Left ventricle myocardium inferior (tissue), 1 donor: ENCODE data around the gene RXRB. TPM values are rescaled to one million over a fixed set of nuclear protein-coding genes. Genes with fewer than 3 reads are reported as not detected.

Source experiments
- DNase-seq: peaks from one replicate; pipeline ENCODE4 v3.0.0-alpha.2; 2020
- H3K27ac ChIP-seq: fragments of 200-600 bp; replicated peaks from 2 replicates; pipeline ENCODE4 v1.8.0; 2021
- H3K27me3 ChIP-seq: fragments of 200-600 bp; 2 replicates; pipeline ENCODE4 v1.8.0; 2021; ENCODE audit warnings: low read depth
- H3K36me3 ChIP-seq: fragments of 200-600 bp; 2 replicates; pipeline ENCODE4 v1.8.0; 2021
- H3K4me1 ChIP-seq: fragments of 200-600 bp; 2 replicates; pipeline ENCODE4 v1.8.0; 2021
- H3K4me3 ChIP-seq: fragments of 200-600 bp; 2 replicates; pipeline ENCODE4 v1.8.0; 2021; ENCODE audit warnings: mild to moderate bottlenecking, moderate library complexity
- H3K9me3 ChIP-seq: fragments of 200-600 bp; replicated peaks from 2 replicates; pipeline ENCODE4 v1.8.0; 2021
- intact Hi-C: fragments of 100-400 bp; cut with micrococcal nuclease; formaldehyde crosslinking; loops from one replicate; pipeline ENCODE4 v1.11.0; 2022
- total RNA-seq: library from RNA; stranded (reverse); fragmentation: NEBNext Ultra II Directional; extraction: Animal tissue kit (Norgen Biotek cat#: 25700); gene quantifications from one replicate; pipeline ENCODE4 v1.2.1, GENCODE V29; 2021
- TF ChIP-seq, protein P1 (sequence below): fragments of 200-600 bp; IDR thresholded peaks from 2 replicates; pipeline ENCODE4 v1.8.0; 2021; ENCODE audit warnings: antibody characterized with exemption, mild to moderate bottlenecking, borderline replicate concordance
- donor health status: DM: no; HTN: yes; CAD: no; lungs with severe emphysema.

Gene RXRB
- total RNA-seq, 1 donor from 2014 or later: 40.3 TPM

DNA sequence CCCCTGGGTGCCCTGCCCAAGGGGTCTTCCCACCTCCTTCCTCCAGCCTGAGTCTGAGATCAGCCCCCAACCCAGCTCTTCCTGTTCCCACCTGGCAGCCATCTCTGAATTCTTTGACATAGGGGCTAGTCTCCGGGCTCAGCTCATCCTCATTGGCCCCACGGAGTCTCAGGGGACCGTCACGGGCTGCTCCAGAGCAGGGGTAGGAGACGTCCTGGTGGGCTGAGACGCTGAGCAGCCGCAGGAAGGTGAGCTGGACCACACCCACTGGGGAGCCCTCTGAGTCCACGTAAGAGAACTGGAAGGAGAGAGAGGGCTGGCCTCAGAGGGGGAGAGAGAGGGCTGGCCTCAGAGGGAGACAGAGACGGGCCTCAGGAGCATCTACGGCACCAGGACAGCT is 36.3 kb downstream of the RXRB start:
- H3K9me3 ChIP-seq: no peaks in the 10 kb centered on the region
- no peak overlapping the region for H3K27ac ChIP-seq
- intact Hi-C loops: loop anchor here (5.0 kb wide), 1 partner anchor 83 kb away; no protein-coding TSS in a partner anchor
- peaks cover 16% of the 10 kb centered on the region for H3K4me1 ChIP-seq
- H3K4me3 ChIP-seq: no peak overlapping the region
- no peak for DNase-seq
- TF ChIP-seq, protein P1, sequence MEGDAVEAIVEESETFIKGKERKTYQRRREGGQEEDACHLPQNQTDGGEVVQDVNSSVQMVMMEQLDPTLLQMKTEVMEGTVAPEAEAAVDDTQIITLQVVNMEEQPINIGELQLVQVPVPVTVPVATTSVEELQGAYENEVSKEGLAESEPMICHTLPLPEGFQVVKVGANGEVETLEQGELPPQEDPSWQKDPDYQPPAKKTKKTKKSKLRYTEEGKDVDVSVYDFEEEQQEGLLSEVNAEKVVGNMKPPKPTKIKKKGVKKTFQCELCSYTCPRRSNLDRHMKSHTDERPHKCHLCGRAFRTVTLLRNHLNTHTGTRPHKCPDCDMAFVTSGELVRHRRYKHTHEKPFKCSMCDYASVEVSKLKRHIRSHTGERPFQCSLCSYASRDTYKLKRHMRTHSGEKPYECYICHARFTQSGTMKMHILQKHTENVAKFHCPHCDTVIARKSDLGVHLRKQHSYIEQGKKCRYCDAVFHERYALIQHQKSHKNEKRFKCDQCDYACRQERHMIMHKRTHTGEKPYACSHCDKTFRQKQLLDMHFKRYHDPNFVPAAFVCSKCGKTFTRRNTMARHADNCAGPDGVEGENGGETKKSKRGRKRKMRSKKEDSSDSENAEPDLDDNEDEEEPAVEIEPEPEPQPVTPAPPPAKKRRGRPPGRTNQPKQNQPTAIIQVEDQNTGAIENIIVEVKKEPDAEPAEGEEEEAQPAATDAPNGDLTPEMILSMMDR: no peak
- no peaks in the 10 kb centered on the region for H3K27me3 ChIP-seq
- no peaks in the 10 kb centered on the region for H3K36me3 ChIP-seq

DNA sequence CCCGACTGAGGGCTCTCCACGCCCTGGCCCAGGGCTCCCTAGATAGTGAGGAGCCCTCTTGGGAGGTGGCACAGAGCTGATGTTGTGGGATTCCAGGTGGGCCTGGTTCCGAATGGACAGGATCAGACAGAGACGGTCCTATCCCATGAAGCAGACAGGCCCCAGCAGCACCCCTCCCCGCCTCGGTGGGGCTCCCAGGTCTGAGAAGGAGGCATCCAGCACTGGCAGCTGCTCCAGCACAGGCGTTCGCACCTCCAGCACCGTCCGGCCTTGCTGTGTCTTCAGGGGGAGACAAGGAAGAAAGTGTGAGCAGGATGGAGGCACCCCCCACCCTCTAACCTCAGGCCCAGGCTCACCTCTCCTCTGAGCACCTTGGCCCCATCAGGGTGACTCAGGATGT is 36.9 kb downstream of the RXRB start:
- Histone ChIP-seq H3K4me3 (no peak overlapping the region), H3K27me3 (no peaks in the 10 kb centered on the region), H3K9me3 (no peaks in the 10 kb centered on the region), H3K27ac (no peak overlapping the region), H3K4me1 (peaks cover 16% of the 10 kb centered on the region), H3K36me3 (no peaks in the 10 kb centered on the region)
- DNase-seq: no peak
- TF ChIP-seq, protein P1: no peak
- intact Hi-C loops: loop anchor here (5.0 kb wide), 1 partner anchor 84 kb away; no protein-coding TSS in a partner anchor

DNA sequence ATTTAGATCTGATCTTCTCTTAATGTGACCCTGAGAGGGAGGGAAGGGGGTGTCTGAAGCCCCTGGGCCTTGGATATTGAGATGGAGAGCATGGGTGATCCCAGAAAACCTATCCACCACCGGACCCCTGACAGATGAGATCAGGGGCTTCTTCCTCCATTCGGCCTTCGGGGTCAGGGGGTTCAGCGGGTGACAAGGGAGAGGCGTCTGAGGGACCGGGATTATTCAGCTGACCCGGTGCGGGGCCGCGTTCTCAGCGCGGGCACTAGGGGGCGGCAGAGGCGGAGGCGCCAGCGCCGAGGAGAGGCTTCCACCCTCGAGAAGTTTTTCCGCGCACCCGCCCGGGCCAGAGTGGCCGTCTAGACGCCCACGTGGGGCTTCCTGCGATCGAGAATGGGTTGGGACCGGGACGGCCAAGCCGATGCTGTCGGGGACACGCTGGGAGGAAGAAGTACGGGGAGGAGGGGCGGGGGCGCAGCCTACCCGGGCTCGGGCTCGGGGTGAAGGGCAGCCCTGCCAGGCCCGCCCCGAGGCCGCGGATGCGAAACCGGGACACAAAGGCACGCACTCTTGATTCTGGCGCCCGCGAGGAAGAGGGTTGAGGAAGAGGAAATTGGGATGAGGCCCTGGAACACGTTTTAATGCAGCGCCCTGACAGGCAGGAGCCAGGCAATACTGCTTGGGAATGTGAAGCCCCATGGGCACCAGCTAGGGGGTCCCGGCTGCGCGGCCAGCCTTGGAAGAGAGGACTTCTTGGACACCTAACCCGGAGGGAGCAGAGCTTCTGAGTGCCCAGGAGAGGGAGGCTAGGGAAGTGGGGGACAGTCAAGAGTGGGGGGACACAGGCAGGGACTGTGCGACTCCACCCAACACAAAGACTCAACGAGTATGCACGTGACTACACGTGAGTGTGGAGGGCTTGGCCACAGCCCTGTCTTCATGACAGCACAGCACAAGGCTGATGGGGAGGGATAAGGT is 38.8 kb downstream of the RXRB start:
- H3K27me3 ChIP-seq: no peaks in the 10 kb centered on the region
- peaks cover 16% of the 10 kb centered on the region for H3K4me1 ChIP-seq
- no peaks in the 10 kb centered on the region for H3K36me3 ChIP-seq
- peak overlapping the region; percentile 67 for H3K4me3 ChIP-seq
- TF ChIP-seq, protein P1: peak; percentile 99
- DNase-seq: peak; percentile 85
- H3K27ac ChIP-seq: peak overlapping the region; percentile 43
- H3K9me3 ChIP-seq: no peaks in the 10 kb centered on the region
- intact Hi-C loops: loop anchor here (5.0 kb wide), 1 partner anchor 86 kb away; no protein-coding TSS in a partner anchor

DNA sequence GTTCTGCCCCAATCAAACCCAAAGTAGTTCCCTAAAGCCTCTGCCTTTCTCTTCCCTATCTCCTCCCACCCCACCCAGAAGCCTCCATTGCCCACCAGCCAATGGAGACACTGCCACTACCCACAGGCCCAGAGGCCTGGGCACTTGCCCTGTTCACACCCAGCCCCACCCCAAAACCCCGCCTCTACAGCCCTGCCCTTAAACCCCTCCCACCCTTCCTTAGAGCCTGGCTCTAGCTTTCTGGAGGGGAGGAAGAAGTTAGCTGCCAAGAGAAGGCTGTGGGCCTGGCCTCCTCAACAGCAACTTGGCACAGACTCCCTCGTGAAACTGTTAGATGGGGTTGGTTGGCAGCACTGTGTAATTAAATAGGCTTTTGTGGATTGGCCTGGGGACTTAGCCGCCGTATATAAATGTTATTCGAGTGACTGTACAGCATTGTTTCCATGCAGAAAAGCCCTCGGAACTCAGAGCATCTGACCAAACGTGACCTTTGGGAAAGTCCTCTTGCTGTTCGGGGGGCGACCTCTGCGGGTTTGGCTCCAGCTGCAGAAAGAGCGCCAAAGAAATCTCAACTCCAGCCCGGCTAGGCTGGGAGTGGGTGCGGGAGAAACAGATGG is 39.6 kb downstream of the RXRB start:
- Histone ChIP-seq H3K4me3 (peak overlapping the region; percentile 67), H3K36me3 (no peaks in the 10 kb centered on the region), H3K9me3 (no peaks in the 10 kb centered on the region), H3K27me3 (no peaks in the 10 kb centered on the region), H3K4me1 (peaks cover 16% of the 10 kb centered on the region), H3K27ac (peak overlapping the region; percentile 43)
- TF ChIP-seq, protein P1: no peak
- intact Hi-C loops: loop anchor here (5.0 kb wide), 1 partner anchor 86 kb away; no protein-coding TSS in a partner anchor
- no peak for DNase-seq

DNA sequence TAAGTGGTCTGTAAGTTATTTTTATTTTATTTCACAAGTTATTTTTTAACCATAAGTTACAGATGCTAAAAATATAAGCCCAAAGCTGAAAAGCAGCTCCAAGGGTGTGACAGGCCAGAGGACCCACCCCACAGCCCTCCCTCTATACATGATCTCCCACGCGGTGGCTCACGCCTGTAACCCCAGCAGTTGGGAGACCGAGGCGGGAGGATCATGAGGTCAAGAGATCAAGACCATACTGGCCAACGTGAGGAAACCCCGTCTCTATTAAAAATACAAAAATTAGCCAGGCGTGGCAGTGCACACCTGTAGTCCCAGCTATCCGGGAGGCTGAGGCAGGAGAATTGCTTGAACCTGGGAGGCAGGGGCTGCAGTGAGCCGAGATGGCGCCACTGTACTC is 40.4 kb downstream of the RXRB start:
- H3K36me3 ChIP-seq: no peaks in the 10 kb centered on the region
- intact Hi-C loops: loop anchor here (5.0 kb wide), 1 partner anchor 87 kb away; no protein-coding TSS in a partner anchor

More for the DNA sequence above, 40.4 kb downstream of the RXRB start:
- Histone ChIP-seq H3K27me3 (no peaks in the 10 kb centered on the region), H3K4me3 (no peak overlapping the region), H3K4me1 (peaks cover 16% of the 10 kb centered on the region), H3K9me3 (no peaks in the 10 kb centered on the region), H3K27ac (no peak overlapping the region)
- no peak for DNase-seq
- TF ChIP-seq, protein P1: no peak
